MM.1S (cell line): ENCODE results near the gene CDYL.

ENCODE experiments used
- DNase-seq: peaks from one replicate; pipeline ENCODE4 v3.0.0-alpha.2; 2015
- H2AFZ ChIP-seq: fragments of 300-600 bp; sonication (generic); 2 replicates; pipeline ENCODE4 v1.6.0; 2016; ENCODE audit warnings: antibody characterized with exemption, low read length
- H3F3A ChIP-seq: fragments of 300-600 bp; sonication (generic); 2 replicates; pipeline ENCODE4 v1.6.1; 2016; ENCODE audit warnings: mild to moderate bottlenecking, antibody characterized with exemption, low read length, moderate library complexity, mixed read lengths; ENCODE audit not compliant: insufficient read depth
- H3K27ac ChIP-seq: fragments of 300-600 bp; sonication (generic); 2 replicates; pipeline ENCODE4 v1.5.1; 2016; ENCODE audit warnings: mild to moderate bottlenecking, low read length
- H3K27me3 ChIP-seq: fragments of 300-600 bp; sonication (generic); replicated peaks from 2 replicates; pipeline ENCODE4 v1.6.0; 2016; ENCODE audit warnings: low read length; ENCODE audit not compliant: insufficient read depth
- H3K36me3 ChIP-seq: fragments of 300-600 bp; sonication (generic); replicated peaks from 2 replicates; pipeline ENCODE4 v1.6.1; 2016; ENCODE audit warnings: mild to moderate bottlenecking, low read length, mixed read lengths; ENCODE audit not compliant: insufficient read depth
- H3K4me1 ChIP-seq: fragments of 300-600 bp; sonication (generic); 2 replicates; pipeline ENCODE4 v1.6.1; 2016; ENCODE audit warnings: low read length, mixed read lengths
- H3K4me2 ChIP-seq: fragments of 300-600 bp; sonication (generic); 2 replicates; pipeline ENCODE4 v1.6.0; 2016; ENCODE audit warnings: low read depth, low read length
- H3K4me3 ChIP-seq: fragments of 300-600 bp; sonication (generic); 2 replicates; pipeline ENCODE4 v1.5.1; 2016; ENCODE audit warnings: low read length, mixed read lengths
- H3K79me2 ChIP-seq: fragments of 300-600 bp; sonication (generic); 2 replicates; pipeline ENCODE4 v1.6.1; 2016; ENCODE audit warnings: mixed run types, low read length, mixed read lengths
- H3K9ac ChIP-seq: fragments of 300-600 bp; sonication (generic); 2 replicates; pipeline ENCODE4 v1.6.1; 2016; ENCODE audit warnings: low read length, mixed read lengths
- H3K9me2 ChIP-seq: fragments of 300-600 bp; sonication (generic); replicated peaks from 2 replicates; pipeline ENCODE4 v1.6.1; 2016; ENCODE audit warnings: mild to moderate bottlenecking, low read length, mixed read lengths; ENCODE audit not compliant: insufficient read depth
- H3K9me3 ChIP-seq: fragments of 300-600 bp; sonication (generic); replicated peaks from 2 replicates; pipeline ENCODE4 v1.6.1; 2016; ENCODE audit warnings: mild to moderate bottlenecking, low read length, mixed read lengths; ENCODE audit not compliant: insufficient read depth
- H4K20me1 ChIP-seq: fragments of 300-600 bp; sonication (generic); 2 replicates; pipeline ENCODE4 v1.6.1; 2016; ENCODE audit warnings: mild to moderate bottlenecking, low read length, moderate library complexity, mixed read lengths; ENCODE audit not compliant: insufficient read depth
- EZH2 ChIP-seq: fragments of 300-600 bp; sonication (generic); optimal IDR thresholded peaks from 2 replicates; pipeline ENCODE3; 2017; ENCODE audit warnings: low read depth, mild to moderate bottlenecking, antibody characterized with exemption, low read length, mixed read lengths
- EZH2phosphoT487 ChIP-seq: fragments of 300-600 bp; sonication (generic); IDR thresholded peaks from 2 replicates; pipeline ENCODE4 v1.6.1; 2018; ENCODE audit warnings: antibody characterized with exemption, low read length
- TF ChIP-seq, protein P1 (sequence below): fragments of 300-600 bp; sonication (generic); IDR thresholded peaks from 2 replicates; pipeline ENCODE4 v1.5.1; 2016; ENCODE audit warnings: antibody characterized with exemption, low read length, mixed read lengths

CDYL gene

DNA sequence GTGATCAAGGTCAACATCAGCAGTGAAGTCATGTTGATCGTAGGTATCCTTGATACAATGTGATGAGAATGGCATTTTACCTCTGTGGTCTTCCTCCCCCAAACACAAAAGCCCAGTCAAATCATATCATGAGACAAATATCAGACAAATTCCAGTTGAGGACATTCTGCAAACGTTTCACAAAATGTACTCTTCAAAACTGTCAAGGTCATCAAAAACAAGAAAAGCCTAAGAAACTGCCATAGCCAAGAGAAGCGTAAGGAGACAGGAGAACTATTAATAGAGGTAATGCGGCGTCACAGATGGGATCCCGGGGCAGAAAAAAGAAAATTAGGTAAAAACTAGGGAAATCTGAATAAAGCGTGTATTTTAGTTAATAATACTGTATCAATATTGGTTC is 7.4 kb upstream of the CDYL start:
- Histone ChIP-seq H4K20me1 (no peaks in the 10 kb centered on the region), H3K27me3 (no peaks in the 10 kb centered on the region), H3K4me1 (no peaks in the 10 kb centered on the region), H3K9me2 (no peaks in the 10 kb centered on the region), H3K36me3 (no peaks in the 10 kb centered on the region), H2AFZ (no peak overlapping the region), H3K4me2 (no peak overlapping the region), H3K4me3 (no peak overlapping the region), H3K9ac (no peak overlapping the region), H3K9me3 (no peaks in the 10 kb centered on the region), H3K27ac (no peak overlapping the region), H3F3A (no peaks in the 10 kb centered on the region), H3K79me2 (no peaks in the 10 kb centered on the region)
- DNase-seq, result no peak
- TF ChIP-seq EZH2 (no peak), EZH2phosphoT487 (no peak)
- TF ChIP-seq, protein P1, sequence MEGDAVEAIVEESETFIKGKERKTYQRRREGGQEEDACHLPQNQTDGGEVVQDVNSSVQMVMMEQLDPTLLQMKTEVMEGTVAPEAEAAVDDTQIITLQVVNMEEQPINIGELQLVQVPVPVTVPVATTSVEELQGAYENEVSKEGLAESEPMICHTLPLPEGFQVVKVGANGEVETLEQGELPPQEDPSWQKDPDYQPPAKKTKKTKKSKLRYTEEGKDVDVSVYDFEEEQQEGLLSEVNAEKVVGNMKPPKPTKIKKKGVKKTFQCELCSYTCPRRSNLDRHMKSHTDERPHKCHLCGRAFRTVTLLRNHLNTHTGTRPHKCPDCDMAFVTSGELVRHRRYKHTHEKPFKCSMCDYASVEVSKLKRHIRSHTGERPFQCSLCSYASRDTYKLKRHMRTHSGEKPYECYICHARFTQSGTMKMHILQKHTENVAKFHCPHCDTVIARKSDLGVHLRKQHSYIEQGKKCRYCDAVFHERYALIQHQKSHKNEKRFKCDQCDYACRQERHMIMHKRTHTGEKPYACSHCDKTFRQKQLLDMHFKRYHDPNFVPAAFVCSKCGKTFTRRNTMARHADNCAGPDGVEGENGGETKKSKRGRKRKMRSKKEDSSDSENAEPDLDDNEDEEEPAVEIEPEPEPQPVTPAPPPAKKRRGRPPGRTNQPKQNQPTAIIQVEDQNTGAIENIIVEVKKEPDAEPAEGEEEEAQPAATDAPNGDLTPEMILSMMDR, result no peak

GRCh38 chr6:4772750-4773149 is 3.5 kb upstream of the CDYL start:
- Histone ChIP-seq H3K9me2 (no peaks in the 10 kb centered on the region), H3K79me2 (peaks cover 7% of the 10 kb centered on the region), H3K9ac (no peak overlapping the region)

DNA sequence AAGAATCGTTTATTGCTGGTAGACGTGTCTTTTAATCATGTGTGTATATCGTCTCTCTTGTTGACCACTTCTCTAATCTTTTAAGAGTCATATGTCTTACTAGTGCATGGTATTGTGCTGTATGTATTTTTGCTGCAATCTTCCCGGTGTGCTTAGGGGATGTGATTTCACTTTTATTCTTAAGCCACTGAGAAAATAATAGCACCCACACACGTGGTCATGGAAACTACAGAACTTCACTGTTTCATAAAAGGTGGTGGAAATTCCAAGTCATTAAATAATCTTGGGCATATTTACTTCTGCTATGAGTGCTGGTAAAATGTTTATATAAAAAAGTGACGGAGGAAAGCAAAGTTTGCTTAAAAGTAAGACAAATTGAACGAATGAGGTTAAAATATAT is 3.0 kb upstream of the CDYL start:
- 0 out of 2 replicates have a peak, but pooled peaks cover 5% of the 10 kb centered on the region for H3K27me3 ChIP-seq
- H3K4me3 ChIP-seq, result no peak overlapping the region
- H3K4me2 ChIP-seq, result no peak overlapping the region
- H3K4me1 ChIP-seq, result peaks cover 4% of the 10 kb centered on the region
- no peaks in the 10 kb centered on the region for H4K20me1 ChIP-seq
- TF ChIP-seq EZH2 (no peak), EZH2phosphoT487 (no peak)
- TF ChIP-seq, protein P1, result no peak
- no peaks in the 10 kb centered on the region for H3K36me3 ChIP-seq
- H2AFZ ChIP-seq, result no peak overlapping the region
- H3K79me2 ChIP-seq, result peaks cover 11% of the 10 kb centered on the region
- peaks cover 8% of the 10 kb centered on the region for H3F3A ChIP-seq
- DNase-seq, result no peak
- H3K9me2 ChIP-seq, result no peaks in the 10 kb centered on the region
- no peak overlapping the region for H3K27ac ChIP-seq
- H3K9me3 ChIP-seq, result no peaks in the 10 kb centered on the region
- no peak overlapping the region for H3K9ac ChIP-seq

More at GRCh38 chr6:4772750-4773149, 3.5 kb upstream of the CDYL start:
- no peak overlapping the region for H2AFZ ChIP-seq
- H3K9me3 ChIP-seq, result no peaks in the 10 kb centered on the region
- H3K36me3 ChIP-seq, result no peaks in the 10 kb centered on the region
- H4K20me1 ChIP-seq, result no peaks in the 10 kb centered on the region
- H3F3A ChIP-seq, result peaks cover 6% of the 10 kb centered on the region
- TF ChIP-seq EZH2phosphoT487 (no peak), EZH2 (no peak)
- TF ChIP-seq, protein P1, result no peak
- DNase-seq, result no peak
- 0 out of 2 replicates have a peak, but pooled peaks cover 5% of the 10 kb centered on the region for H3K27me3 ChIP-seq
- no peak overlapping the region for H3K4me2 ChIP-seq
- no peak overlapping the region for H3K27ac ChIP-seq
- H3K4me3 ChIP-seq, result no peak overlapping the region
- no peaks in the 10 kb centered on the region for H3K4me1 ChIP-seq
